Measurements from ENCODE around the gene NAT14. TPM values are rescaled to one million over a fixed set of nuclear protein-coding genes. Genes with fewer than 3 reads are reported as not detected.

Gene NAT14
- total RNA-seq, 1 experiment from 2014 or later: 45.2 TPM

GRCh38 chr19:55439052-55439451 is 45.9 kb upstream of the NAT14 start:
- POLR2A ChIA-PET: no interaction called here
- peaks cover 7% of the 10 kb centered on the region for H3K36me3 Mint-ChIP-seq (ENCODE audit: insufficient read depth, unreplicated experiment)

DNA sequence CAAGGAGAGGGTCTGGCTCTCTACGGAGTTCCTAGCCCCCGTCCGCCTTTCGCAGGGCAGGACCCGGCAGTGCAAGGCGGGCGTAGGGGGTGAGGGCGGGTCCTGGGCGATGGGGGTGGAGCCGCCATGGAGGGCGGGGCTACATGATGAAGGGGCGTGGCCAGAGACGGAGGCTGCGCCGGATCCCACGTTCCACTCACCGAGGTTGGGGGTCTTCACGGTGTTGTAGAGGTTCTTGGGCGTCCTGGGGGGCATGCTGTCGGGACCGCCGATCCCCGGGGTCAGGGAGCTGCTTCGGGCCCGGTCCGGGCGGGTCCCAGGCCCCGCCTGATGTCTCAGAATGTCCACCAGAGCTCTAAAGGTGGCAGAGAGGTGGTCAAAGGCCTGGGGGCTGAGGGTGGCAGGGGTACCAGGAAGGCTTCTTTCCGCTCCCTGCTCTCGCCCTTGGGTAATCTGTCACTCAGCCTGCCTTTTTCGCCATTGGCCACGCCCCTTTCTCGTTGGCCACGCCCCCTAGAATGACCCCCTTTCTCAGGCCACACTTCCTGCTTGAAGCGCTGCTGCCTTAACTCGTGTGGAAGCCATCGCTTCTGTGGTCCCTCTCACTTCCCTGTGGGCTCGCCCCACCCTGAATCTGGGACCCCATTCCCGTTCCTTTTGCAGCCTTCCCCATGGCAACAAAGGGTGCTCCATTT is 44.4 kb upstream of the NAT14 start:
- ChIA-PET POLR2A (no interaction called here), CTCF (no interaction called here)
- H3K36me3 ChIP-seq (ENCODE audit: control insufficient read depth, insufficient read depth, low read length): no peaks in the 10 kb centered on the region
- no peaks in the 10 kb centered on the region for H3K4me1 Mint-ChIP-seq (ENCODE audit: low read depth, unreplicated experiment)
- intact Hi-C loops (cut with micrococcal nuclease; ENCODE audit: unreplicated experiment): no loop called here
- H3K36me3 Mint-ChIP-seq (ENCODE audit: insufficient read depth, unreplicated experiment): peaks cover 7% of the 10 kb centered on the region
- DNase-seq: no peak
- peaks cover 42% of the 10 kb centered on the region for H3K27me3 Mint-ChIP-seq (ENCODE audit: insufficient read depth, unreplicated experiment)
- no peaks in the 10 kb centered on the region for H3K9me3 Mint-ChIP-seq (ENCODE audit: unreplicated experiment)
- no peak overlapping the region for H3K4me3 Mint-ChIP-seq (ENCODE audit: unreplicated experiment)
- H3K4me1 ChIP-seq: peaks cover 11% of the 10 kb centered on the region; the same call in 1 of the 2 replicates
- TF ChIP-seq, protein P1, sequence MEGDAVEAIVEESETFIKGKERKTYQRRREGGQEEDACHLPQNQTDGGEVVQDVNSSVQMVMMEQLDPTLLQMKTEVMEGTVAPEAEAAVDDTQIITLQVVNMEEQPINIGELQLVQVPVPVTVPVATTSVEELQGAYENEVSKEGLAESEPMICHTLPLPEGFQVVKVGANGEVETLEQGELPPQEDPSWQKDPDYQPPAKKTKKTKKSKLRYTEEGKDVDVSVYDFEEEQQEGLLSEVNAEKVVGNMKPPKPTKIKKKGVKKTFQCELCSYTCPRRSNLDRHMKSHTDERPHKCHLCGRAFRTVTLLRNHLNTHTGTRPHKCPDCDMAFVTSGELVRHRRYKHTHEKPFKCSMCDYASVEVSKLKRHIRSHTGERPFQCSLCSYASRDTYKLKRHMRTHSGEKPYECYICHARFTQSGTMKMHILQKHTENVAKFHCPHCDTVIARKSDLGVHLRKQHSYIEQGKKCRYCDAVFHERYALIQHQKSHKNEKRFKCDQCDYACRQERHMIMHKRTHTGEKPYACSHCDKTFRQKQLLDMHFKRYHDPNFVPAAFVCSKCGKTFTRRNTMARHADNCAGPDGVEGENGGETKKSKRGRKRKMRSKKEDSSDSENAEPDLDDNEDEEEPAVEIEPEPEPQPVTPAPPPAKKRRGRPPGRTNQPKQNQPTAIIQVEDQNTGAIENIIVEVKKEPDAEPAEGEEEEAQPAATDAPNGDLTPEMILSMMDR (IDR thresholded peaks at IDR 0.05; ENCODE audit: insufficient read depth in 1 of 2, low read depth in 1 of 2, low read length in 1 of 2, severe bottlenecking in 1 of 2, unreplicated experiment in 1 of 2): no peak
- no peak overlapping the region for H3K4me3 ChIP-seq (ENCODE audit: low read depth, low read length)
- 0 out of 2 replicates have a peak, but pooled peaks cover 3% of the 10 kb centered on the region for H3K9me3 ChIP-seq
- peaks cover 10% of the 10 kb centered on the region for H3K27me3 ChIP-seq (replicated peaks; ENCODE audit: control insufficient read depth, insufficient read depth, low read length)
- no TSS peak for BruUV-seq (replicated peaks)
- no peak overlapping the region for H3K27ac Mint-ChIP-seq (ENCODE audit: unreplicated experiment)

More at GRCh38 chr19:55439052-55439451, 45.9 kb upstream of the NAT14 start:
- Histone ChIP-seq H3K4me3 (ENCODE audit: low read depth, low read length) (no peak overlapping the region), H3K9me3 (0 out of 2 replicates have a peak, but pooled peaks cover 3% of the 10 kb centered on the region), H3K4me1 (peaks cover 11% of the 10 kb centered on the region; the same call in 1 of the 2 replicates), H3K27me3 (replicated peaks; ENCODE audit: control insufficient read depth, insufficient read depth, low read length) (peaks cover 9% of the 10 kb centered on the region), H3K36me3 (ENCODE audit: control insufficient read depth, insufficient read depth, low read length) (no peaks in the 10 kb centered on the region)
- BruUV-seq (replicated peaks): no TSS peak
- Mint-ChIP-seq H3K4me1 (ENCODE audit: low read depth, unreplicated experiment) (no peaks in the 10 kb centered on the region), H3K27ac (ENCODE audit: unreplicated experiment) (no peak overlapping the region), H3K27me3 (ENCODE audit: insufficient read depth, unreplicated experiment) (peaks cover 35% of the 10 kb centered on the region), H3K4me3 (ENCODE audit: unreplicated experiment) (no peak overlapping the region), H3K9me3 (ENCODE audit: unreplicated experiment) (no peaks in the 10 kb centered on the region)
- intact Hi-C loops (cut with micrococcal nuclease; ENCODE audit: unreplicated experiment): no loop called here
- no peak for DNase-seq
- CTCF ChIA-PET: no interaction called here
- TF ChIP-seq, protein P1 (IDR thresholded peaks at IDR 0.05; ENCODE audit: insufficient read depth in 1 of 2, low read depth in 1 of 2, low read length in 1 of 2, severe bottlenecking in 1 of 2, unreplicated experiment in 1 of 2): no peak

GRCh38 chr19:55441319-55441691 is 43.7 kb upstream of the NAT14 start:
- H3K4me3 Mint-ChIP-seq (ENCODE audit: unreplicated experiment): peak overlapping the region; percentile 6

More at GRCh38 chr19:55441319-55441691, 43.7 kb upstream of the NAT14 start:
- H3K36me3 Mint-ChIP-seq (ENCODE audit: insufficient read depth, unreplicated experiment): peaks cover 7% of the 10 kb centered on the region
- TF ChIP-seq, protein P1 (IDR thresholded peaks at IDR 0.05; ENCODE audit: insufficient read depth in 1 of 2, low read depth in 1 of 2, low read length in 1 of 2, severe bottlenecking in 1 of 2, unreplicated experiment in 1 of 2): no peak
- H3K4me3 ChIP-seq (ENCODE audit: low read depth, low read length): no peak overlapping the region
- 0 out of 2 replicates have a peak, but pooled peaks cover 3% of the 10 kb centered on the region for H3K9me3 ChIP-seq
- no peaks in the 10 kb centered on the region for H3K9me3 Mint-ChIP-seq (ENCODE audit: unreplicated experiment)
- H3K36me3 ChIP-seq (ENCODE audit: control insufficient read depth, insufficient read depth, low read length): no peaks in the 10 kb centered on the region
- peaks cover 11% of the 10 kb centered on the region; the same call in 1 of the 2 replicates for H3K4me1 ChIP-seq
- no peaks in the 10 kb centered on the region for H3K4me1 Mint-ChIP-seq (ENCODE audit: low read depth, unreplicated experiment)
- no peak overlapping the region for H3K27ac Mint-ChIP-seq (ENCODE audit: unreplicated experiment)
- POLR2A ChIA-PET: interaction anchor here (0.7 kb wide), 1 partner anchor 158 kb away, joined by 4 read pairs; the partner anchor contains the start of gene FIZ1
- peaks cover 44% of the 10 kb centered on the region for H3K27me3 Mint-ChIP-seq (ENCODE audit: insufficient read depth, unreplicated experiment)
- BruUV-seq (replicated peaks): no TSS peak
- DNase-seq: no peak
- CTCF ChIA-PET: interaction anchor here (0.6 to 1.2 kb wide), 2 partner anchors 20 to 57 kb away, joined by 4 read pairs; partner anchors contain the start of genes ISOC2 and TMEM238
- H3K27me3 ChIP-seq (replicated peaks; ENCODE audit: control insufficient read depth, insufficient read depth, low read length): peaks cover 10% of the 10 kb centered on the region
- intact Hi-C loops (cut with micrococcal nuclease; ENCODE audit: unreplicated experiment): no loop called here

Data from Caco-2 (cell line).